Measurements from ENCODE around the gene ACP2.
"Not testable (repeated sequence)": the region's sequence is repeated elsewhere in the genome, so short reads cannot be mapped to it uniquely, and the experiment has no call there.

The ACP2 gene

GRCh38 chr11:47191137-47191536 lies 57.5 kb downstream of the ACP2 start:
- DNase-seq = not testable (repeated sequence)

Measured in CD4-positive, alpha-beta T cell treated with Interleukin-12 subunit alpha and Interleukin-12 subunit beta, for 1 hour (primary cell).